GM19043 (cell line): Measurements from ENCODE around the gene PTPRC.
"Not testable (repeated sequence)": the region's sequence is repeated elsewhere in the genome, so short reads cannot be mapped to it uniquely, and the experiment has no call there.

Experiments
- ATAC-seq: cut with Tn5 transposase; IDR thresholded peaks from one replicate; pipeline ENCODE4 v1.9.1; 2021; ENCODE audit warnings: low read depth; ENCODE audit not compliant: unreplicated experiment

Gene PTPRC, protein sequence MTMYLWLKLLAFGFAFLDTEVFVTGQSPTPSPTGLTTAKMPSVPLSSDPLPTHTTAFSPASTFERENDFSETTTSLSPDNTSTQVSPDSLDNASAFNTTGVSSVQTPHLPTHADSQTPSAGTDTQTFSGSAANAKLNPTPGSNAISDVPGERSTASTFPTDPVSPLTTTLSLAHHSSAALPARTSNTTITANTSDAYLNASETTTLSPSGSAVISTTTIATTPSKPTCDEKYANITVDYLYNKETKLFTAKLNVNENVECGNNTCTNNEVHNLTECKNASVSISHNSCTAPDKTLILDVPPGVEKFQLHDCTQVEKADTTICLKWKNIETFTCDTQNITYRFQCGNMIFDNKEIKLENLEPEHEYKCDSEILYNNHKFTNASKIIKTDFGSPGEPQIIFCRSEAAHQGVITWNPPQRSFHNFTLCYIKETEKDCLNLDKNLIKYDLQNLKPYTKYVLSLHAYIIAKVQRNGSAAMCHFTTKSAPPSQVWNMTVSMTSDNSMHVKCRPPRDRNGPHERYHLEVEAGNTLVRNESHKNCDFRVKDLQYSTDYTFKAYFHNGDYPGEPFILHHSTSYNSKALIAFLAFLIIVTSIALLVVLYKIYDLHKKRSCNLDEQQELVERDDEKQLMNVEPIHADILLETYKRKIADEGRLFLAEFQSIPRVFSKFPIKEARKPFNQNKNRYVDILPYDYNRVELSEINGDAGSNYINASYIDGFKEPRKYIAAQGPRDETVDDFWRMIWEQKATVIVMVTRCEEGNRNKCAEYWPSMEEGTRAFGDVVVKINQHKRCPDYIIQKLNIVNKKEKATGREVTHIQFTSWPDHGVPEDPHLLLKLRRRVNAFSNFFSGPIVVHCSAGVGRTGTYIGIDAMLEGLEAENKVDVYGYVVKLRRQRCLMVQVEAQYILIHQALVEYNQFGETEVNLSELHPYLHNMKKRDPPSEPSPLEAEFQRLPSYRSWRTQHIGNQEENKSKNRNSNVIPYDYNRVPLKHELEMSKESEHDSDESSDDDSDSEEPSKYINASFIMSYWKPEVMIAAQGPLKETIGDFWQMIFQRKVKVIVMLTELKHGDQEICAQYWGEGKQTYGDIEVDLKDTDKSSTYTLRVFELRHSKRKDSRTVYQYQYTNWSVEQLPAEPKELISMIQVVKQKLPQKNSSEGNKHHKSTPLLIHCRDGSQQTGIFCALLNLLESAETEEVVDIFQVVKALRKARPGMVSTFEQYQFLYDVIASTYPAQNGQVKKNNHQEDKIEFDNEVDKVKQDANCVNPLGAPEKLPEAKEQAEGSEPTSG (N-terminal part only)

DNA sequence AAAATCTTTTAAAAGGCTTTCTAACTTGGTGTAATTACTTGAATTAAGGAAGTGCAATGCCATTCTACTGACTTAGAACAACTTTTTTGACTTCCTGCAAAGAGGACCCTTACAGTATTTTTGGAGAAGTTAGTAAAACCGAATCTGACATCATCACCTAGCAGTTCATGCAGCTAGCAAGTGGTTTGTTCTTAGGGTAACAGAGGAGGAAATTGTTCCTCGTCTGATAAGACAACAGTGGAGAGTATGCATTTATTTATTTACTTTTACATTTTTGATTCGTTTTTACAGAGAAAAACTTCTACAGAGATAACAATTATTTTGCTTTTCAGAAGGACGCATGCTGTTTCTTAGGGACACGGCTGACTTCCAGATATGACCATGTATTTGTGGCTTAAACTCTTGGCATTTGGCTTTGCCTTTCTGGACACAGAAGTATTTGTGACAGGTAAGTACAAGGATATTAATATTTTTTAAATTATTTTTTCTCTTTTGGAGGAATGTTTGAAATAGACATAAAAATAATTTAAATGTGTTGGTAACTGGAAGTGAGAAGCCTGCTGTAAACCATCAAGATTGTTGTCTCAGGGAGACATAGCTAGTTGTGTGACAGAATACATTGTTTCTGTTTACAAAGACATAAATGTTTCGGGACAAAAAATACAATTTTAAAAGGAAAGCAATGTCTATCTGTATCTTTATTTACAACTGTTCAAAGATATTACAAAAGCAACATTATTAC lies at the start of gene PTPRC:
Gene PTPRC (plus strand): TSS at position 147 of the 742 bp plus-strand sequence. CDS start 229 bp downstream, at position 376.
- ATAC-seq: peak; percentile 79

- ATAC-seq: no peak
Measured at GRCh38 chr1:198590454-198590853, 48.4 kb upstream of the PTPRC start.

DNA sequence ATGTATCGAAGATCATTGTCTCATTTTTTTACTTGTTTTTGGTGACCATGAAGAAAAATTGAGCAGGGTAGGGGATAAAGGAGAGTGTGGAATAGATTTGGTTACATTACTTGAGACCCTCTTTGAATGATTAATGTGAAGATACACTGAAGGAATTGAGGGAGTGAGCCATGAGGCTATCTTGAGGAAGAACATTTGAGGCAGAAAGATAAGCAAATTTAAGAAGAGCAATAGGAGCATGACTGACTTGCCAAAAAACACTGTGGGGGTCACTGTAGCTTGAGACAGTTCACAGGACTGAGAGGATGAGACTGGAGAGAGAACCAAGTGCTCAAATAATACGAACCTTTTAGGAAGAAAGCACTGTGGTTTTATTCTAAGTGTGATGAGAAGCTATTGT lies 43.1 kb upstream of the PTPRC start:
- no peak for ATAC-seq

- peak; percentile 33 for ATAC-seq
Measured at GRCh38 chr1:198597690-198598430, 41.0 kb upstream of the PTPRC start.

DNA sequence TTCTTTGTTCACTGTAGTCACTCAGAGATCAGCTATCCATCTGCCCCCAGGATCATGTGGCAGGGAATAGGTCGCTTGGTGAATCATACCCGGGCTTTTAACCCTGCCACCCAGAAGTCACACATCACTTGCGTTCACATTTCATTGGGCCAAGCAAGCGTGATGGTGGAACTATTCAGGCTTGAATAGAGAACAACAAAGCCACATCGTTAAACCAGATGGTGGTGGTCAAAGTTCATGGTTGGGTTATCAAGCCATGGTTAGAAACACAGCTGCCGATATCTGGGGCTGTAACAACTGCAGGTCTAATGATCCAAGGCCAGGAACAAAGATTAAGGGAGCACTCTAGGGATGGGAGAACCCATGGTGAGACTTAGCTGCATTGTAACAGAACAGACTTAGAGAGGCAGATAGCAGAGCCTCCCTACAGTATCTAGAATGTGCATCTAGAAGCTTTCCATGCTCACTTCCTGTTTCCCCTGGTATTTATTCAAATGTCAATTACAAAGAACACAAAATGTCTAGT lies 40.0 kb upstream of the PTPRC start:
- ATAC-seq: peak; percentile 76

- no peak for ATAC-seq
Measured at GRCh38 chr1:198599749-198600148, 39.1 kb upstream of the PTPRC start.

DNA sequence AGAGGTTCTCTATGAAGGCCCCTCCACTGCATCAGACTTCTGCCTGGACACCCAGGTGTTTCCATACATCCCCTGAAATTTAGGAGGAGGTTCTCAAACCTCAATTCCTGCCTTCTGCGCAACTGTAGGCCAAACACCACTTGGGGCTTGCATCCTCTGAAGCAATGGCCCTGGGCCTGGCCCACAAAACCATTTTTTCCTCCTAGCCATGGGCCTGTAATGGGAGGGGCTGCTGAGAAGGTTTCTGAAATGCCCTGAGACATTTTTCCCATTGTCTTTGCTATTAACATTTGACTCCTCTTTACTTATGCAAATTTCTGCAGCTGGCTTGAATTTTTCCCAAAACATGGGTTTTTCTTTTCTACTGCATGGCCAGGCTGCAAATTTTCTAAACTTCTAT lies 37.9 kb upstream of the PTPRC start:
- ATAC-seq: no peak

- ATAC-seq: not testable (repeated sequence)
Measured at GRCh38 chr1:198601310-198601709, 37.5 kb upstream of the PTPRC start.

GRCh38 chr1:198601936-198602889 lies 36.6 kb upstream of the PTPRC start:
- ATAC-seq: no peak

DNA sequence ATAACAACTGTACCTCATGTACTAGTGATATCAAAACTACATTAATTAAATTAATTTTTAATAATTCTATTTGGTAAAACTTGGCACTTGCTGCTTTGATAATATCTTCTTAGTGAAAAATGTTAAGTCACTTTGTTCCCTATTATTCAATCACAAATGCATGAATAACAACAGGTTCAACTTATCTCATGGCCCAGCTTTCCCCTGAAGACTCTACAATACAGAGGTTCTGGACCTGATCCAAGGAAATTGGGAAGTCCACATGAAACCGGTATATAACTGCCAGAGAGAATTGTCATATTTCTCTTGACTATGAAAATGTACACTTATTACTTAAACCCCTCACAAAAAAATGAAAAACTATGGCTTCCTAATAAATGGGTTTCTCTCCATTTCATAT lies 33.9 kb upstream of the PTPRC start:
- ATAC-seq: no peak

DNA sequence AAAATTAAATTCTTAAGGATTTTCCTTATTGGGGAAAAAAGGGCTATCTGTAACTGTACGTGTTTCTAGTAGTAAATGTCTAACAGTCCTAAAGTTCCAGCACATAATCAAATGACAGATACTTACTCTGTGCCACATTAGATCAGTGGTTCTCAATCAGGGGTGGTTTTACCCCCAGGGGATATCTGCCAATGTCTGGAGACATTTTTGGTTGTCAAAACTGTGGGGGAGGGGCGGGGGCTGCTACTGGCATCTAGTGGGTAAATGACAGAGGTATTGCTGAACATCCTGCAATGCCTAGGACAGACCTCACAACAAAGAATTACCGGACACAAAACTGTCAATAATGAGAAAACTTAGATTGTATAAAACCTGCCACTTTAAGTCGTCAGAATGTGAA lies 33.4 kb upstream of the PTPRC start:
- ATAC-seq: no peak

- no peak for ATAC-seq
Measured at GRCh38 chr1:198606020-198606438, 32.8 kb upstream of the PTPRC start.

DNA sequence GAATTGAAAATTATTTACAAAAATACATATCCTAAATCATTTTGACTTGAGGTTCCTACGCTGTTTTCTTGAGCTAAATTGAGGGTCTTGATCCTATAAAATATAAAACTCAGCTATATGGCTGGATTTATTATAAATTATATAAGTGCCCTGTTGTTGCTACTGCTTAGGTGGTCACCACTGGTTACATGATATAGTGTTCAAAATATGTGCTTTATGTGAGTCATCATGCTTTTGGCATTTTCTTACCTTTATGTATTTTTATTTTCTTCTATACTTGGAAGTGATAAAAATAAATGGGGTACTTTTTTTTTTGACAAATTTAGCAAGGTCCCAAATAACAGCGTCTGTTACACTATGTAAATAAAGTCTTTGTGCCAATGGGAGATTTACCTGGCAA lies 31.1 kb upstream of the PTPRC start:
- no peak for ATAC-seq

DNA sequence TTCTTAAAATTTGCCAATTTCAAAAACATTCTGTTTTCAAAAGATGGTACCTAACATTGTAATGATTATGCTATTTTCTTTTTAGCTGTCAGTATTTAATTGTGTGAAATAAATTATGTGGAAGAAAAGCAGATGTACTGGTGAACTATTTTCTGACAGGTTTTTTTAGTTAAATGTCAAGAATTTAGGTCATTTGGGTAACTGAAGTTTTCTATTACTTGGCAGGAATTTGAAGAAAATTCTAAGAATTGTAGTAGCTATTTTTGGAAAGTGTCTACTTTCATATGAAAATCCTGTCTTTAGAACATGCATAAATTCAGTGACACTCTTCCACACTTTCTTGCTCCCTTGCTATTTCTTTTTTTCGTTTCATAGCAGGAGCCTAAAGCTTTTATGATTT lies 28.5 kb upstream of the PTPRC start:
- ATAC-seq: no peak

GRCh38 chr1:198611219-198611618 lies 27.6 kb upstream of the PTPRC start:
- ATAC-seq: no peak

DNA sequence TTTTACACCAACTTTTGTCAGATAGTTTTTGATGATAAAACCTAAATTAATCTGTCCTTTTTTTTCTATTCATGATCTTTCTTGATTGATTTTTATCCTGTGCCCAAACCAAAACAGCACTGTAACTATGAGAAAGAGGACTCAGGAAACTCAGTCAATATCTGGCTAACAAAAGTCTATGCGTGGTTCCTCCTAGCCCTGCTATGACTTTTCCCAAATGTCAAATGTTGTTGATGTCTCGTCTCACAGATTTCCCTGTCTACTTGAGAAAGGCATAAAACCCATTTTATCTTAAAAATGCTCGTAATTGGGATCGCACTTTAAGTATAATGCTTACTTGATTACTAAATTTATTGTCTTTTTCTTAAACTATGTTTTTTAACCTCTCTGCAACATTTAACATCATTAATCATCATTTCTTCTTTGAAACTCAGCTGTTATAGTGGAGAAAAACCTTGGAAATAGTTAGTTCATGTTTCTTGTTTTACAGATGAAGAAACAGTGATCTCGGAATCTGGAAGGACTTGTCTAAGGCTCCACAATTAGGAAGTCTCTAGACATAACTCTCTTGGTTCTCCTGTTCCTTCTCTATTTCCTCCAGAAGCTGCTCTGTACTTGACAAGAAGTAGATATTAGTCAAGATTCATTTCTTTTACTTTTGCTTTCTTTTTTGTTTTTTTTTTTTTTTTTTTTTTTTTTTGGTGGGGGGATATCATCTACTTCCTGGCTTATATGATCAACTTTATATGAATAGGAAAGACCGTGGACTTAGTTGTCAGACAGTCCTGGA lies 26.2 kb upstream of the PTPRC start:
- peak; percentile 65 for ATAC-seq

GRCh38 chr1:198617406-198617805 lies 21.4 kb upstream of the PTPRC start:
- ATAC-seq: no peak
